Spinal cord (tissue), 10 donors: ENCODE data around the gene PCSK5. TPM values are rescaled to one million over a fixed set of nuclear protein-coding genes. Genes with fewer than 3 reads are reported as not detected.
A peak's percentile ranks its signal among the peaks of the same experiment; 100 is the strongest.

Experiments used
- DNase-seq, 6 donors: peaks; one replicate each; pipeline versions ENCODE4 v3.0.0 to v3.0.0-alpha.2; 2013 to 2015; ENCODE audit warnings: low spot score in 6 of 6, low read depth in 4 of 6
- H3K27ac ChIP-seq: one replicate; pipeline ENCODE4 v1.5.1; 2013; ENCODE audit warnings: low read depth, low read length, control low read depth
- H3K27me3 ChIP-seq: one replicate; pipeline ENCODE4 v1.6.1; 2013; ENCODE audit warnings: low read length; ENCODE audit not compliant: control insufficient read depth, insufficient read depth
- H3K36me3 ChIP-seq: one replicate; pipeline ENCODE4 v1.6.1; 2013; ENCODE audit warnings: low read length; ENCODE audit not compliant: control insufficient read depth, insufficient read depth
- H3K4me1 ChIP-seq: one replicate; pipeline ENCODE4 v1.6.1; 2013; ENCODE audit warnings: low read length; ENCODE audit not compliant: control insufficient read depth, insufficient read depth
- H3K4me3 ChIP-seq: one replicate; pipeline ENCODE4 v1.5.1; 2013; ENCODE audit warnings: low read depth, low read length, control low read depth
- H3K9me3 ChIP-seq: one replicate; pipeline ENCODE4 v1.6.1; 2013; ENCODE audit warnings: low read length; ENCODE audit not compliant: control insufficient read depth, insufficient read depth
- WGBS: methylation state at CpG from one replicate; pipeline ENCODE4 v1.1.5; 2013; ENCODE audit warnings: missing lambda C conversion rate; ENCODE audit not compliant: insufficient coverage; 5-methylcytosine and 5-hydroxymethylcytosine counted together
- polyA plus RNA-seq, 2 donors: library from polyadenylated mRNA; unstranded; fragments of 120-200 nt; gene quantifications; one replicate each; pipeline ENCODE4 v1.2.1, GENCODE V29; 2013; ENCODE audit not compliant: insufficient read length in 2 of 2
- total RNA-seq, 2 donors: library from RNA; depleted of rRNA in 1 of 2; stranded (reverse); fragments of 120-200 nt in 1 of 2; fragments of >200 nt in 1 of 2; gene quantifications; one replicate each; pipeline versions ENCODE4 v1.2.3 to v1.2.4, GENCODE V29; 2013 to 2014
- donor health status: healthy.

The PCSK5 gene
- total and polyA plus RNA-seq, 4 donors = 8.8 to 15.6 (median 12.5) TPM

GRCh38 chr9:76394195-76394959 is 503.9 kb downstream of the PCSK5 start, which contains the start of gene RFK:
Gene RFK (minus strand): TSS chr9:76394426. CDS start chr9:76394171, 255 bp downstream.
- 0% methylated on average over 76 of the region's 81 CpGs for WGBS
- H3K27me3 ChIP-seq = no peaks in the 10 kb centered on the region
- H3K36me3 ChIP-seq = no peaks in the 10 kb centered on the region
- peak; percentile 79 to 98 (median 88) for DNase-seq
- H3K4me3 ChIP-seq = peak within 1 kb of the TSS; percentile 75
- H3K9me3 ChIP-seq = no peaks in the 10 kb centered on the region
- H3K4me1 ChIP-seq = peaks cover 12% of the 10 kb centered on the region
- peak within 1 kb of the TSS; percentile 97 for H3K27ac ChIP-seq

- H3K27me3 ChIP-seq = no peaks in the 10 kb centered on the region
- no peaks in the 10 kb centered on the region for H3K9me3 ChIP-seq
- H3K27ac ChIP-seq = peak overlapping the region; percentile 97
- WGBS = 0% methylated on average over 4 of the region's 11 CpGs
- peak in 1 of 6 donors; percentile 88 for DNase-seq
- peaks cover 12% of the 10 kb centered on the region for H3K4me1 ChIP-seq
- H3K36me3 ChIP-seq = no peaks in the 10 kb centered on the region
- peak overlapping the region; percentile 75 for H3K4me3 ChIP-seq
These were observed 504.4 kb downstream of the PCSK5 start for GRCh38 chr9:76394960-76395252.

DNA sequence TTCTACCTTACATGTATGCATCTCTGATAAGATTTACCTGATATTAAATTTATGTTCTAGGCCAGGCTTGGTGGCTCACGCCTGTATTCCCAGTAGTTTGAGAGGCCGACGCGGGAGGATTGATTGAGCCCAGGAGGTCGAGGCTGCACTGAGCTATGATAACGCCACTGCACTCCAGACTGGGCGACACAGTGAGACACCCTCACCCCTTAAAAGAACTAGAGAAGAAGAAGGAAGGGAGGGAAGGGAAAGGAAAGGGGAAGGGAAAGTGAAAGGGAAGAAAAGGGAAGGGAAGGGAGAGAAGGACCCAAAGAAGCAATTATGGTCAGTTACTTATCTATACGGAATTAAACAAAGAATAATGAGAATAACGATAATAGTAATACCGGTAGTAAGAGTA is 504.9 kb downstream of the PCSK5 start:
- DNase-seq = peak in 1 of 6 donors; percentile 7
- no peaks in the 10 kb centered on the region for H3K27me3 ChIP-seq

DNA sequence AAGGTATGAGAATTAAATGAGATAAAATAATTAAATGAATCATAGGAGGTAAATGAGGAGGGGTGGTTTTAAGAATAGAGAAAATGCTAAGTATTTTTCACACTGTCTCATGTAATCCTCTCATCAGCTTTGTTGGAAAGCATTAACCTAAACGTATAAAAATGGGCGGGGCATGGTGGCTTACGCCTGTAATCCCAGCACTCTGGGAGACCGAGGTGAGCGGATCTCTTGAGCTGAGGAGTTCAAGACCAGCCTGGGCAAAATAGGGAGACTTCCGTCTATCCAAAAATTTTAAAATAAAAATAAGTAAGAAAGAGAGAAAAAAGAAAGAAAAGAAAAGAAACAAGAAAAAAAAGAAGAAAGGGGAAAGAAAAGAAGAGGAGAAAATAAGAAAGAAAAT is 505.7 kb downstream of the PCSK5 start:
- Histone ChIP-seq H3K27ac (no peak overlapping the region), H3K36me3 (no peaks in the 10 kb centered on the region), H3K4me1 (peaks cover 12% of the 10 kb centered on the region), H3K4me3 (no peak overlapping the region), H3K27me3 (no peaks in the 10 kb centered on the region), H3K9me3 (no peaks in the 10 kb centered on the region)
- DNase-seq = no peak
- 93% methylated on average over 3 of the region's 6 CpGs for WGBS

More for the DNA sequence above, 504.9 kb downstream of the PCSK5 start:
- WGBS = 100% methylated on average over 1 of the region's 10 CpGs
- Histone ChIP-seq H3K4me1 (peaks cover 12% of the 10 kb centered on the region), H3K4me3 (peak overlapping the region; percentile 75), H3K36me3 (no peaks in the 10 kb centered on the region), H3K9me3 (no peaks in the 10 kb centered on the region), H3K27ac (peak overlapping the region; percentile 97)

DNA sequence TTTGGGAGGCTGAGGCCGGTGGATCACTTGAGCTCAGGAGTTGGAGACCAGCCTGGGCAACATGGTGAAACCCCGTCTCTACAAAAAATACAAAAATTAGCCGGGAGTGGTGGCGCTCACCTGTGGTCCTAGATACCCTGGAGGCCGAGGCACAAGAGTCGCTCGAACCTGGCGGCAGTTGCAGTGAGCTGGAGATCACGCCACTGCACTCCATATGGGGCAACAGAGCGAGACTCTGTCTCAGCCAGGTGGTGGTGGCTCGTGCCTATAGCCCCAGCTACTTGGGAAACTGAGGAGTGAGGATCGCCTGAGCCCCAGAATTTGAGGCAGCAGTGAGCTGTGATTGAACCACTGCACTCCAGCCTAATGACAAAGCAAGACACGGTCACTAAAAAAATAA is 506.1 kb downstream of the PCSK5 start:
- WGBS = 98% methylated on average over 13 of the region's 13 CpGs
- no peak overlapping the region for H3K27ac ChIP-seq
- no peak for DNase-seq
- no peak overlapping the region for H3K4me3 ChIP-seq
- peaks cover 12% of the 10 kb centered on the region for H3K4me1 ChIP-seq
- H3K27me3 ChIP-seq = no peaks in the 10 kb centered on the region
- H3K36me3 ChIP-seq = no peaks in the 10 kb centered on the region
- no peaks in the 10 kb centered on the region for H3K9me3 ChIP-seq

- H3K27ac ChIP-seq = no peak overlapping the region
- H3K36me3 ChIP-seq = no peaks in the 10 kb centered on the region
- H3K27me3 ChIP-seq = no peaks in the 10 kb centered on the region
- no CpG with 5 or more reads among the region's 1 CpG for WGBS
- no peak for DNase-seq
- no peaks in the 10 kb centered on the region for H3K9me3 ChIP-seq
- H3K4me1 ChIP-seq = peaks cover 3% of the 10 kb centered on the region
- H3K4me3 ChIP-seq = no peak overlapping the region
These were observed 509.4 kb downstream of the PCSK5 start for GRCh38 chr9:76399856-76400255.

- WGBS = 86% methylated on average over 1 of the region's 1 CpG
These were observed 510.1 kb downstream of the PCSK5 start for GRCh38 chr9:76400534-76401096.

GRCh38 chr9:76401176-76401575 is 510.7 kb downstream of the PCSK5 start:
- Histone ChIP-seq H3K27me3 (no peaks in the 10 kb centered on the region), H3K27ac (no peak overlapping the region), H3K9me3 (no peaks in the 10 kb centered on the region), H3K36me3 (no peaks in the 10 kb centered on the region), H3K4me1 (no peaks in the 10 kb centered on the region), H3K4me3 (no peak overlapping the region)
- WGBS = no CpG with 5 or more reads among the region's 2 CpGs
- no peak for DNase-seq

More at GRCh38 chr9:76400534-76401096, 510.1 kb downstream of the PCSK5 start:
- Histone ChIP-seq H3K27ac (no peak overlapping the region), H3K9me3 (no peaks in the 10 kb centered on the region), H3K4me1 (no peaks in the 10 kb centered on the region), H3K27me3 (no peaks in the 10 kb centered on the region), H3K4me3 (no peak overlapping the region), H3K36me3 (no peaks in the 10 kb centered on the region)
- no peak for DNase-seq

GRCh38 chr9:76401580-76402354 is 511.3 kb downstream of the PCSK5 start:
- DNase-seq = no peak
- Histone ChIP-seq H3K27ac (no peak overlapping the region), H3K9me3 (no peaks in the 10 kb centered on the region), H3K4me1 (no peaks in the 10 kb centered on the region), H3K27me3 (no peaks in the 10 kb centered on the region), H3K36me3 (no peaks in the 10 kb centered on the region), H3K4me3 (no peak overlapping the region)
- WGBS = no CpG with 5 or more reads among the region's 3 CpGs
